NAMALWA (cell line): ENCODE results near the gene SCYL1.
"Not testable (repeated sequence)": the region's sequence is repeated elsewhere in the genome, so short reads cannot be mapped to it uniquely, and the experiment has no call there.

Experiments used
- DNase-seq: peaks from one replicate; pipeline ENCODE4 v3.0.0-alpha.2; 2015; ENCODE audit warnings: low spot score

Gene SCYL1

GRCh38 chr11:65554842-65555430 lies 30.1 kb downstream of the SCYL1 start:
- DNase-seq: no peak

DNA sequence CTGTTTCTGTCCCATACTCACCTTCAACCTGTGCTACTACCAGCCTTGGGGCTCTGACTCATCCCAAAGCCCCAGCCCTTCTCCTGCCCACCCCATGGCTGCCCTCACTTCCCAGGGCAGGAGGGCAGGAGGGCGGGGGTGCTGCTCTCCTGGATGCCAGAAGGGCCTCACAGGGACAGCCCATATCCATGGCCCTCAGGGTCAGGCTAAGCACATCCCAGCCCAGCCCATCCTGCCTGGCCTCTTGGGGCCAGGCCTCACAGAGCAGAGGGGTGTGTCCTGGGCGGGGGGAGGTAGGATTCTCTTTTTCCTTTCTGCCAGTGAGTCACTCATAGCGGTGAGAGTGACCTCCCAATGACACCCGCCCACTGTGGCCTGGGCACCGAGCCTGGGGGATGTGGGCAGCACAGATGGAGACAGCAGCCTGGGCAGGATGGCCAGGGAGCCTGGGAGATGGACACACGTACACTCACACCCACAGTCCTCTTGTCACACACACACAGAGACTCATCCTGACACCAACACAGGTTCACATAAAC lies 30.9 kb downstream of the SCYL1 start:
- DNase-seq: no peak

- no peak for DNase-seq
These were observed 31.8 kb downstream of the SCYL1 start for GRCh38 chr11:65556470-65557279.

DNA sequence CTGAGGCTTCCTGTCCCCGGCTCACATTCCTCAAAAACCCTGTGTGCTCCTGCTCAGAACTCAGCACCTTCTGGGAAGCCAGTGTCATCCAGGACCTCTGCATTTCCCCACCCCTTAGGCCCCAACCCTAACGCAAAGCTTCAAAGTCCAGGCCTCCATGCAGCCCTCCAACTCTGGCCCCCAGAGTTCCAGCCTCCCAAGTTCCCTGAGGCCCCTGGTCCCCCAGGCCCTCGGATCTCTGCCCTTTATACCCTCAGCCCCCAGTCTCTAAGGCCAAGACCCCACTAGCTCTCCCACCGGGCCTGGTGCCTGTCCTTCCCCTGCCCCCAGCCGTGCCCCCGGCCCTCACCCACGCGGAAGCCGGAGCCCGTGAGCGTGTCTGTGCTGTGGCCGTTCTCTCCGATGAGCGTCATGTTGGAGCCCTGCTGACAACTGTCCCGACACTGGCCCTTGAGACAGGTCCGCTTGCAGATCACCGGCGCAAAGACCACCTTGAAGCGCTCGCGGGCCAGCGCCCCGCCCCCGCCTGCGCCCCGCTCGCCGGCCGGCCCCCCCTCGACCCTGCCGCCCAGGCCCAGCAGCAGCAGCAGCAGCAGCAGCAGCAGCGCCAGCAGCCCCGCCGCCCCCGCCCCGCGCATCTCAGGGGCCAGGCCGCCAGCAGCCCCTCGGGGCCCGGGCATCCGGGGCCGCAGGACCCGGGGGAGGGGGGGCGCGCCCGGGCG lies 32.6 kb downstream of the SCYL1 start:
- no peak for DNase-seq

DNA sequence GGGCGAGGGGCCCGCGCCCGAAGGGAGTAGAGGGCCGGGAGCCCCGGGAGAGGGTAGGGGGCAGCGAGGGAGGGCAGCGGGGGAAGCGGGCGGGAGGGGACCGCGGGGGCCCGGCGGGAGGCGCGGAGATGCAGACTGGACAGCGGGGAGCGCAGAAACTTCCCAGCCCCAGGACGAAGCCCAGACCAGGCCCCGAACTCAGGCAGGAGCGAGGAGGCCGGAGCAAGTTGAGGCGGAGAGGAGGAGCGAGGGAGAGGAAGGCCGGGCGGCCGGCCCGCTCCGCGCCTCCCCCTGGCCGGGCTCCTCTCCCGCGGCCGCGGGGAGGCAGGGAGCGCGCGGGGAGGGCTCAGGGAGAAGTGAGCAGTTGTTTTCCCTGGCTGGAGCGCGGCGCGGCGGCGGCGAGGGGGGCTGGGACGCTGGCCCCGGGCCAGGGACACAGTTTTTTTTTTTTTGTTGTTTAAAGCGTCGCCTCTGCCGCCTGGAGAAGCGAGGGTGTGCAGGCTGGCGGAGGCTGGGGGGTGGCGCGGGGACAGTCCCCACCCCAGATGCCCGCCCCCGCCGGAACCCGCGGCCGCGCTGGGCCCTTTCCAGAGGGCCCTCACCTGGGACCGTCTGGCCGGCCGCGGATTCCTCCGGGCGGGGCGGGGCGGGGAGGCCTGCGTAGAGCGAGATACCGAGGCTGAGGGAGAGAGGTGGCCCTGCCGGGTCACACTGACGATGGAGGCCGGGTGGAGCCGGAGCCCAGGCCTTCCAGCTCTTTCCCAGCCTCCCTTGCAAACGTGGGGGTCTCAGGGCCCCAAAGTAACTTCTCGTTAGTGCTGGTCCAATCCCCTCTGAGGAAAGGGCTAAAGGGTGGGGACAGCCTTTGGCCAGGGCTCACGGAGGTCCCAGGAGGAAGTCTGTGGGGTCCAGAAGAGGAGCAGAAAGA lies 33.4 kb downstream of the SCYL1 start, which contains the start of gene LTBP3:
LTBP3 (minus strand) TSS at position 358 of the 928 bp plus-strand sequence. CDS start 400 bp downstream, outside the sequence.
- DNase-seq: no peak

DNA sequence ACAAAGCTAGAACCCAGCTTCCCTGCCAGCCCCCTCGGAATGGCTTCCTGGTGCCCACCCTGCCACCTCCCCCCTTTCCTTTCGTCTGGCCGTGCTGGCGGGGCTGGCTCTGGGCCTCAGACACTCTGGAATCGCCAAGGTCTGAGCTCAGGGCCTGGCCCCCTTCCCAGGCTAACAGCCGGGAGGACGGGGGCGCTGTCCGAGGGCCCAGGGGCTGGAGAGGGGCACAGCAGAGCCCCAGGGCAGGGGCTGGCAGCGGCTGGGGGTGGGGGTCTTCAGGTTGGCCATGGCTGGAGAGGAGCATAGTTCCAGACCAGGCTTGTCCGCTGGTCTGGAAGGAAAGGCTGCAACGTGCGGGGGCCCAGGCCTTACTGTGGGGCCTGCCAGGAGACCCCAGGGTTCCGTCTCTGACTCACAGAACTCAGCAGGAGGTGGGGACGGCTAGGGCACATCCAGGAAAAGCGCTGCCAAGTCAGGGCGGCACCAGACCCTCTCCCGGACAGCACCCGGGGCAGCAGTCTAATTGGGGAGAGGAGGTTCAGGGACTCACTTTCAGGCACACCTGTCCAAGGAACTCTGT lies 34.1 kb downstream of the SCYL1 start:
- no peak for DNase-seq

GRCh38 chr11:65559535-65559934 lies 34.7 kb downstream of the SCYL1 start:
- DNase-seq: no peak

DNA sequence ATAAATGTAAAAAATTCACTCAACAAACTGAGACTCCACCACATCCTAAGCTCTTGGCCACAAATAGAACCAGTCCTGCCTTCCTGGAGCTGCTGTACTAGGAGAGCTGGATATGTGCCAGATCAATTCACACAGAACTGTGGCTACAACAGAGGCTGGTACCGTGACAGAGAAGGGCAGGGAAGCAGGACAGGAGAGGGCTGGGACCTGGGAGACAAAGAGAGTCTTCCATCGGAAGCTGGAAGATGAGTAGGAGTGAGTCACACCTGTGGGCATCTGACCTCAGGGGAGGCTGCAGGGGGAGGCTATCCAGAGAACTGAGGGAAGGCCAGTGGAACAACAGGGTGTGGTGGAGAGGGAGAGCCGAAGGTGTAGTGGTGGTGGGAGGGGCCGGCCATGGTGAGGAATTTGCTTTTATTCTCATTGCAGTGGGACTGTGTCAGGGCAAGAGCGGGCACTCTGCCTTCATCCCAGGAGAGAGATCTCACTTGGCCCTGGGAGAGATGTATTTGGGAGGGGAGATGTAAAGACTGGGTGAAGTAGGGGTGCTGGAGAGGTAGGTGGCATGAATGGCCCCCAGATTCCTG lies 35.2 kb downstream of the SCYL1 start:
- DNase-seq: no peak

DNA sequence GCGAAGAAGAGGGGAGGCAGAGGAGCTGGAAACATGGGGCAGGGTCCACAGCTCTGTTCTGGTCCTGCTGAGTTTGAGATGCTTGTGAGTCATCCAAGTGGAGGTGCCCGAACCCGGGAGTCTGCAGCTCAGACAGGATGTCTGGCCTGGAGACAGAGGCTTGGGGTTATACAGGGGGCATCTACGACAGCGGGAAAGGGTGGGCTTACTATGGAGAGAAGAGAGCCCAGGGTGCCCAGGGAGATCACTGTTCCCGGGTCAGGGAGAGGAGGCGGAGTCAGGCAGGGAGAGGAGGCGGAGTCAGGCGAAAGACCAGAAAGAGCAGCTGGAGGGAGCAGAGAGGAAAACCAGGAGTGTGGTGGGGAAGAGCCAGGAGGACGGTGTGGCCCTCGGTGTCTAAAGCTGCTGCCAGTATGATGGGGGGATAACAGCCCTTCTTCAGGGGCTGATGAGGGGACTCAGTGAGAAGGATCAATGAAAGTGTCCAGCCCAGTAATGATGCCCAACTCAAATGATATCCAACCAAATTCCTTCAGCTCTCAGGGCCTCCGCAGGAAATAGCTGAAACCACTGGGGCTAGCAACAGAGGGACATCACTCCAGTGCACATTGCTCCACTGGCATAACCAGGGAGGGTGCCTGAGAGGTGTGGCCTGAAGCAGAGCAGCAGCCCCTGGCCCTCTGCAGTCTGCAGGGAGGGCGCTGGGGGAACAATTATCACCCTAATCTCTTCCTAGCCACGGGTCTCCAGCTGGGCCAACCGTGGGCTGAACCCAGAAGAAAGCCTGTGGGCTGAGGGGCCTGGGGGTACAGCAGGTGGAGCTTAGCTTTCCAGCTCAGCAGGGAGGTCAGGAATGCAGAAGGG lies 35.9 kb downstream of the SCYL1 start:
- DNase-seq: no peak

DNA sequence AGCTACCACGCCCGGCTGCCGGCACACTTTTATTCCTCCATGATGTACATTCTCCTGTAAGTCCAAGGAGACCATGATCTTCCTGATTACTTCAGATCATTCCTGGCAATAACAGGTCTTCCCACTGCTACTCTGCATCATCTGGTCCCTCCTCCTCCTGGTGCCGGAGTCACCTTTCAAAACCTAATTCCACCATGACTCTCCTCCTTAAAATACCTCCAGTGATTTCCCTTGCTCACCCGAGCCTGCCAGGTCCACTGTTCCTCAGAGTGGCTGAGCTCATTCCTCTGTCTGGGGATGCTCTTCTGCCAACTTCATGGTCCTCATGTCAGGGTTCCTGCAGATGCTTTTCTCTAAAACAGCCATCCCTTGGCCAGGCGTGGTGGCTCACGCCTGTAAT lies 37.1 kb downstream of the SCYL1 start:
- DNase-seq: no peak

DNA sequence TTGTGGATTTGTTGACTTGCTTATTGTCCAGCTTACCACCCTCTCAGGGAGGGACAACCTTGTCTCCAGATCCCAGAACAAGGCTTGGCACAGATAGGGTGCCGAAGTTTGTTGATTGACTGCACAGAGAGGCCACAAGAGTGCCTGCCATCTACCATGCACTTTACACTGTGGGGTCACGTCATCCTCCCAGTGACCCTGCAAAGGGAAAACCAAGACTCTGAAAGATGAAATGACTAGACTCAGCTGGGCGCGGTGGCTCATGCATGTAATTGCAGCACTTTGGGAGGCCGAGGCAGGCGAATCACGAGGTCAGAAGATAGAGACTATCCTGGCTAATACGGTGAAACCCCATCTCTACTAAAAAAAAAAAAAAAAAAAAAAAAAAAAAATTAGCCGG lies 37.9 kb downstream of the SCYL1 start:
- no peak for DNase-seq

GRCh38 chr11:65563601-65564000 lies 38.7 kb downstream of the SCYL1 start:
- no peak for DNase-seq

- DNase-seq: not testable (repeated sequence)
These were observed 40.1 kb downstream of the SCYL1 start for GRCh38 chr11:65564879-65565559.

GRCh38 chr11:65565624-65566453 lies 41.0 kb downstream of the SCYL1 start:
- peak; percentile 38 for DNase-seq

DNA sequence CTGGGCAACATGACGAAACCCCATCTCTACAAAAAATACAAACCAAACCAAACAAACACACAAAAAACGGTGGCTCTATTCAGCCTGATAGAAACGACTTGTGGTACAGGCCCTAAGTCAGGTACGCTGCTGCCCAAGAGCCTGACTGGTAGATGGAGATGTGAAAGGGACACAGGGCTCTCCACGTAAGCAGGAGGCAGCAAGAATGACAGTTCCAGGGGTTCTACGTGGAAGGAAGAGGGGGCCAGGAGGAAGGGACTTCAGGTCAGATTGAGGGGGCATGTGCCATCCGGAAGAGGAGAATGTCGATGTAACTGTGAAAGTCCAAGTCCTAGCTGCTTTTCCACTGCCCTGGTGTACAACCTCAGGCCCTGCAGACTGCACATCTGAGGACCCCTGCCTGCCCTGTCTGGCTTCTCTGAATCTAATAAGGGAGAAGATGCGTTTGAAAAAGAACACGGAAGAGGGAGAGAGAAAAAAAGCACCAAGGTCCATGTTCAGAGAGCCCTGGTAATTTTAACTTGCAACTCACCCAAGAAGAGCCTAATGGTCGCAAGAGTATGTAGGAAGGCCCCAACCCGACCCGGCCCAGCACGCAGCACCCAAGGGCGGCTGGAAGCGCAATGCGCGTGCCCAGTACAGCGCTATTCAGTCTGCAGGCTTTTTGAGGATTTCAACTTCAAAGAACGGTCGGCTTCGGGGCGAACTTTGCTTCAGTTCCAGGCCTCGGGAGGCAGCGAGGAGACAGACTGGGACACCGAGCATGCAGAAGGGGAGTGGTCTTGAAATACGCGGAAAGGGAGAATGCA lies 44.5 kb downstream of the SCYL1 start:
- DNase-seq: no peak

DNA sequence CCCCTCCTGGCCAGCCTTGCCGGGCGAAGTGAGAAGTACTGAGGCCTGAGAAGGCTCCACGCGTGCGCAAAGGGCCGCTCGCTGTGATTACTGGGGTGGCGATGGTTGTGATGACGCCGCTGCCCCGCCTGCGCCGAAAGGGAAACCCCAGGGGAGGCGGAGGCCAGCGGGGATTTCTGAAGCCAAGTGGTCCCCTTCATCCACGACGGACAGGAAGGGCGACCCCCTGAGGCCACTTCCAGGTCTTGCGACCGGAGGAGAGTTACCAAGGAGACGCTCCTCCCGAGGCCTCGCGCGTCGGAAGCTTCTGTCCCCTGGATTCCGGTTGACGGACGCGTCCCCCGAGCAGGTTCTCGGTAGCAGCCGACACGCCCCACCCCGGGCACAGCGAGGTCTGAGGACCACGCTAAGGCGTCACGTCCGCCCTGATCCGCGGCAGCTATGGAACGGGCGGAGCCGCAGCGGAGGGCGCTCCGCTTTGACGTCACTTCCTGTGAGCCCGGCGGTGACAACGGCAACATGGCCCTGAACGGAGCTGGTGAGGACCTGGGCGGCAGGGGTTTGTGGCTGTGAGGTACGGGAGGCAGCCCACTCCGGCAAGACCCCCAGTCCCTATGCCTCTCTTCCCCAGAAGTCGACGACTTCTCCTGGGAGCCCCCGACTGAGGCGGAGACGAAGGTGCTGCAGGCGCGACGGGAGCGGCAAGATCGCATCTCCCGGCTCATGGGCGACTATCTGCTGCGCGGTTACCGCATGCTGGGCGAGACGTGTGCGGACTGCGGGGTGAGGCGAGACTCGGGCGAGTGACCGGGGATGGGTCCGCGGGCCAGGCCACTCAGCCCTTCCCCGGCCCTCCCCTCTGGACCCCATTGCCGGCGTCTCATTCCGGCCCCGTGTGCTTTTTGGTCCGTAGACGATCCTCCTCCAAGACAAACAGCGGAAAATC lies 45.4 kb downstream of the SCYL1 start, which contains the start of gene ZNRD2:
ZNRD2 (plus strand) TSS at position 505 of the 946 bp plus-strand sequence; CDS start at position 520, 15 bp downstream.
- peak; percentile 99 for DNase-seq
